Measurements from ENCODE around the gene TMEM132E.

The TMEM132E gene

DNA sequence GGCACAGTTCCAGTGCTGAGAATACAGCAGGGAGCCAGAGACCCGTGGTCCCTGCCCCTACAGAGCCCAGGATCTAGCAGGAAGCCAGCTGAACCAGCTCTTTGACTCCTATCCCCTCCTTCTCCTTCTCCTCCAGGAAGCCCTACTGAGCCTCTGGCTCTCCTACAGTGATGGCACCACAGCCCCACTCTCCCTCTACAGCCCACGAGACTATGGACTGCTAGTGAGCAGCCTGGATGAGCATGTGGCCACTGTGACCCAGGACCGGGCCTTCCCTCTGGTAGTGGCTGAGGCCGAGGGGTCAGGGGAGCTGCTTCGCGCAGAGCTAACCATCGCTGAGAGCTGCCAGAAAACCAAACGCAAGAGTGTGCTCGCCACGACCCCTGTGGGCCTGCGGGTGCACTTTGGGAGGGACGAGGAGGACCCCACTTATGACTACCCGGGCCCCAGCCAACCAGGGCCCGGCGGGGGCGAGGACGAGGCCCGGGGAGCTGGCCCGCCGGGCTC lies 57.7 kb downstream of the TMEM132E start:
- DNase-seq = no peak

DNA sequence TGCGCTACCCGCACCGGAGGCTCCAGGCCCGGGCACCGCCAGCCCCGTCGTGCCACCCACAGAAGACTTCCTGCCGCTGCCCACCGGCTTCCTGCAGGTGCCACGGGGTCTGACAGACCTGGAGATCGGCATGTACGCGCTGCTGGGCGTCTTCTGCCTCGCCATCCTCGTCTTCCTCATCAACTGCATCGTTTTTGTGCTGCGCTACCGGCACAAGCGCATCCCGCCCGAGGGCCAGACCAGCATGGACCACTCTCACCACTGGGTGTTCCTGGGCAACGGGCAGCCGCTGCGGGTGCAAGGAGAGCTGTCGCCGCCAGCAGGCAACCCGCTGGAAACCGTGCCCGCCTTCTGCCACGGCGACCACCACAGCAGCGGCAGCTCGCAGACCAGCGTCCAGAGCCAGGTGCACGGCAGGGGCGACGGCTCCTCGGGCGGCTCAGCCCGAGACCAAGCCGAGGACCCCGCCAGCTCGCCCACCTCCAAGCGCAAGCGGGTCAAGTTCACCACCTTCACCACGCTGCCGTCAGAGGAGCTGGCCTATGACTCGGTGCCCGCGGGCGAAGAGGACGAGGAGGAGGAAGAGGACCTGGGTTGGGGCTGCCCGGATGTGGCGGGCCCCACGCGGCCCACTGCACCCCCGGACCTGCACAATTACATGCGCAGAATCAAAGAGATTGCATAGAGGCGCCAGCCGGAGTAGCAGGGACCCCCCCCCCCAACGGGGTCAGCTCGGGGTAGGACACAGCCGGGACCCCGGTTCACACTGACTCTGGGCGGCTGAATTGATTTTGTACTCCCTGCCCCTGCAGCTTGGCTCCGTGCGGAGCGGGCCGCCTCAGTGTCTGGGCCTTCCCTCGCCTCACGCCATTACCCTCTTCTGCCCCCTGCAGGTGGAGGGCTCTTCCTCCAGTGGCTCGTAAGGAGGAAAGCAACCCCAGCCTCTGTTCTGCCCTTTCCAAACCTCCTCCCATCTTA lies 58.5 kb downstream of the TMEM132E start:
- DNase-seq = peak; percentile 90

DNA sequence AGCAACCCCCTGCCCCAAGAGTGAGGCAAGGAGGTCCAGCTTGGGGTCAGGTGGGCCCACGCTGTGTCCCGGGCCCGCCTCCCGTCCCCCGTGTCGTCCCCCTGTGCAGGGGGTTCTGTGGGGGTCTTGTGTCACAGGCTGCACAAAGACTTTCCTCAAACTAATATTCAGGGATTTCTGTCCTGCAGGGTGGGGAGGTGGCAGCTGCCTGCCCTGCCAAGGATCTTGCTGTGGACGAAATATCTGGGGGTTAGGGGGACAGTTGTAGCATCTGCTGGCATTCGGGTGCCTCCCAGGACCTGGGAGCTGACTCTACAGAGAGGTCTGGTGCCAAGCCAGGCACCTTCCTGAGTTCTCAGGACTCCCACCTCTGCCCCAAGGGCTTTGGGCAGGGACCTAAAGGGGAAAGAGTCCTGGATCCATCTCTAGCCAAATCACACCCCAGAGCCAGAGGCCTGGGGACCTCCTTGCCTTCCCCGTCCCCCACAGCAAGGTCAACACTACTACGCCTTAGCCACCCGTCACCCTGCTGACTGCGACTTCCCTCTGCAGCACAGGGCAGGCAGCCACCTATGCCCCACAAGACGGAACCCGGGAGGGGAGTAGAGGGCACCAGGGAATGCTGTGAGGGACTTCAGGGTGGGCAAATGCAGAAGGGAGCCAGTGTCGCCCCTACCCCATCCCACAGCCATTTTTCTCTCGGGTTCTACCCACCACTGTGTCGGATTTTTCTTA lies 59.3 kb downstream of the TMEM132E start:
- DNase-seq = no peak

DNA sequence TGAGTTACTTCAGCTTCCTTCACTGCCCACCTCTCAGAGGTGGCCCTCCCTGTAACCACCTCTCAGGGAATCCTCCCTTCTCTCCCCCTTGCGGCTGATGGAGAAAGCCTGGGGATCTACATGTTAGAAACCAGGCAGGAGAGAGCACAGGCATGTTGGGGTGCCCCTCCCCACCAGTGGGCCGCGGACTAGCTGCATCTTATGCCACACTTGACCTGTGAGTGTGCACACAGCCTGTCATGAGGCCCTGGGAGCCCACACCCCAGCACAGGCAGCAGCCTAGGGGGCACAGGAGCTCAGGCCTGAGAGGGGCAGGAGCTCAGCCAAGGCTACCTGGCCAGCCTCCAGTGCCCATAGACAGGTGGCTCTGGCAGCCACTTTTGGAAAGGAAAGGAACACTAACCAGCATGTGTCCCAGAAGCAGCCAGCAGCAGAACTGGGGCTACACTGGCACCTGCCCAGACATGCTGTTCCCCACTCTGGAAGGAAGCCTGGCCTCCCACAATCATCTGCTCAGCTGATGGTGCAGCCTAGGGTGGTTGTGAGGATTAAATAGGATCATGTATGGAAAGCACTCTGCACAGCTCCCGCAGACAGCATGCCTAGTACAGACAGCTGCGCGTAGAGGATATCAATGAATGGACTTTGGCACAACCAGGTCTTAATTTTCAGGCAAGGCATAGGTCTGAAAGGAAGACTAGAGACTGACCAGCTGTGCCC lies 60.5 kb downstream of the TMEM132E start:
- no peak for DNase-seq

DNA sequence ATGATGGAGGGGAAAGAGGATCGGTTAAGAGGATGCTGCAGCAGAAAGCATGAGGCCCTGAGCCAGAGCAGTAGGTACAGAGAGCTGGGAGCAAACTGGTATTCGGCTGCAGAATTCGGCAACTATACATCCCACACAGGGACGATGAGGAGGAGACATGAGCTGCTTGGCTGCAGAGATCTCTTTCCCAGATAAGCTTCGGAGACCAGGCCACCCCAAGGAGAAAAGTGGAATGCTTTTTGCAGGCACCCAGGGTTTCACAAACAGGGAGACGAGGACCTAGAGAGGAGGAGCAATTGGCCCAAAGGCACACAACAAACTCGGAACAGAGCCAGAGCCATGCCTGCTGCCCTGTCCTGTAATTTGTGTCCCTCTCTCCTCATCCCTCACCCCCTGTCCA lies 62.0 kb downstream of the TMEM132E start:
- no peak for DNase-seq

DNA sequence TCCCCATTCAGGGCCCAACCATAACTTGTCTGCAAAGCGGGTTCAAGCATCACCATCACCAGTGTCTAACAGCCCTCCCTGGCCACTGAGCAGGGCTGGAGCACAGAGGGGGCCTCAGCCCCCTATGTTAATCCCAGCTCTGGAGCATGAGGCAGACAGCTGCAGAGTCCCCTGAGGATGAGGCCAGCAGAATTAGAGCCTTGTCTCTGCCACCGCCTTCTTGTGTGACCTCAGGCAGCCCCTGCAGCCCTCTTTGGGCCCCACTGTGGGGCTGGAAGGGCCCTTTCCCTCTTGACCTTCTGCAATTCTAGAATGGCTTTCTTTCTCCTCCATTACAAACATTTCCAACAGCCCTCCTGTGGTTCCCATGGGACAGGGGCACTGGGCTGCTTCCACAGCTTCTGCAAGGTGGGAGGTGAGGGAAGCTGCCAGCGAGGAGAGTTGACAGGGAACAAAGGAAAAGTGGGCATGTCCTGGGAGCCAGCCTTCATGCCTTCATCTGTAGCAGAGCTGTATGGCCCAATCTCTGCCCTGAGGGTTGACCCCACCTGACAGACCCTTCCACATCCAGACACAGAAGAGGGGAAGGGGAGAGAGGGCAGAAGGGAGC lies 65.7 kb downstream of the TMEM132E start:
- DNase-seq = no peak

DNA sequence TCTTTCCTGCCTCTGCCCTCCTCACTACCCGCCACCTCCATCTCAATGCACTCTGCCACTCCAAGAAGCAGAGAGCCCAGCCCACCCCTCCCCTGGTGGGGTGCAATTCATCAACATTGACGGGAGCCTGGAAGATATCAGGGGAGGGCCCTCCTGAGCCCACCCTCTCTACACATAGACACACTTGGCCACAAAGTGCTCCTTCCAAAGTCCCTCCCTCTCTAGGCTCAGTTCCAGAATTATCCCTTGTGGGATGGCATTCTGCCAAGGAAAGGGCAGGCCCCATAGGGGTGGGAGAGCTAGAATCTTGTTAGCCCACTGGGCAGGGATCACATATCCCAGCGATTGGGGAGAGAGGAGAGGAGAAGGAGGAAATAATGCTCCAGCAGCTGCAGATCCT lies 66.2 kb downstream of the TMEM132E start:
- DNase-seq = no peak

DNA sequence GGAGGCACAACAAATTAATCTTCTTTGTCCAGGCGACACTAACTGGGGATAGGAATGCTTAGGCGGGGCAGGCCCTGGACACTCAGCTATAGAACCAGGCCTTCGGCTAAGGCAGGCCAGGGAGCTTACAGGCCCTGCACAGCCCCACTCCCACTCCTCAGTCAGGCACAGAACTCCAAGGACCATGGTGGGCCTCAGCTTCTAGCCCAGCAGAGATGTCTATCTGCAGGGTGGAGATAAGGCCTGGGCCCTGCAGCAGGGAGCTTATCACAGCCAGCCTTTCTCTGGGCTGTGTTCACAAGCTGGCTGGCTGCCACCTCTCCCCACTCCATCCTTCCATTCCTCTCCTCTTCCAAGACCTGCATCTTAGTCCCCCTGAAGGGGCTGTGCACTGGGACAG lies 68.1 kb downstream of the TMEM132E start:
- no peak for DNase-seq

DNA sequence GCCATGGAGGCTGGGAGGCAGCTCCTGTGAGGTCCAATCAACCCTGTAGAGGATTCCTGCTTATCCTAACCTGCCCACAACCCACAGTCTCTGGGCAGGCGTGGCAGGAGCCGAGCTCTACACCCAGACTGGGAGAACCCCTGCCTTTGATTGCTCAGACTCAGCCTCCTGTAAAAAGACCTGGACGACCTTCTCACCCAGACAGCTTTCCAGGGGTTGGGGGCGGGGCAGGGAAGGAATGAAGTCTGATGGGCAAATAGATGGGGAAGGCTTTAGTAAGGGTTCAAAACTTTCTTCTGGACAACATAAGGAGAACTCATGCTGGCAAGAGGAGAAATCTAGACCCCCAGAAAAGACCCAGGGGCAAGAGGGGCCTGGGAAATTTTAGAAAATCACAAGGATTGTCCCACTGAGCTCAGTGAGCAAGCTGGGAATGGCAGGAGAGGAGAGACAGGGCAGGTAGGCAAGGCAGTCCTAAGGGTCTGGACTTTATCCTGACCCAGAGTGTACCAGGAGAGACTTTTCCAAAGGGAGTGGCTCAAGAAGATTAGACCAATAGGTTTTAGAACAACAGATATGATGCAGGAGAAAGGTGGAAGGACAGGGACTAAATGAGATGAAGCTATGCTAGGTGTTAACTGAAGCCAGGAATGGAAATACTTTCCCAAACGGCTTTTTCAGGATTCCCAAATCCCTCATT lies 70.8 kb downstream of the TMEM132E start:
- DNase-seq = no peak

DNA sequence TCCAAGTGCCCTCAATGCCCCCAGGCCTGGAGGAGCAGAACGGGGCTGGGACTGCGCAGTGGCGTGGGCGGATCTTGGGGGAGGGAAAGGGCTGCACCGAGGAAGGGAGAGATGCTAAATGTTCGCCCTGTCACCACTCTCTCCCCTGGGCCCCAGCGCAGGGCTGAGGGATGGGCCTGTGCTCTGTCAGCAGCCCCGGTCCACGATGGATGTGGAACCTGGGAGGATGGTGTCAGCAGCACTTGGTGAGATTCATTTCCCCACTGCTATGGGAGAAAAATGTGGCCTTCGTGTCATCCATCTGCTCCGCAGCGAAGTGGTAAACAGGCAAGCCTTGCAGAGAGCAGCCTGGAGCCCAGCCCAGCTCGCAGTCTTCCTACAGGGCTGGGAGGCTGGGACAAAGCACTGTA lies 72.0 kb downstream of the TMEM132E start:
- no peak for DNase-seq

DNA sequence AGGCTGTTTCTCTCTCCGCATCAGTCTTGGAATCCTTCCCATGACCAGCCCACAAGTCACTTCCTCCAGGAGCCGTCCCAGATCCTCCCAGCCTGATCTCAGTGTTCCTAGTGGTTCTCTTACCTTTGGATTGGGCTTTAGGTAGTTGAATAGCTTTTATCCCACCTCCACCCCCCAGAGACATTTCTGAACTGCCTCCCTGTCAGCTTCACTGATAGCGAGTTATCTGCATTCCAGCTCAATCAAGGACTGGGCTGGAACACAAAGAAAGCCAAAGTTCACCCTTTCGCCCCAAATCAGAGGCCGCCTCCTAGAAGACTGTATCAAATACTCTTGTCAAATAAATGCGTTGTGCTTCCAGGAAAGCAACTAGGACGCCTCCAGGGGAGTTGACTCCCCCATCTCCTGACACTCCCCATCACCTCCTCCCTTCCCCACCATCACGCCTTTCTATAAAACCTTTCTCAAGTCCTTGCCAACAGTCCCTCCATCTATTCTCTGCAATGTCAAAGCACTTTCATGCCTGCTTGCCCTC lies 72.7 kb downstream of the TMEM132E start:
- no peak for DNase-seq

DNA sequence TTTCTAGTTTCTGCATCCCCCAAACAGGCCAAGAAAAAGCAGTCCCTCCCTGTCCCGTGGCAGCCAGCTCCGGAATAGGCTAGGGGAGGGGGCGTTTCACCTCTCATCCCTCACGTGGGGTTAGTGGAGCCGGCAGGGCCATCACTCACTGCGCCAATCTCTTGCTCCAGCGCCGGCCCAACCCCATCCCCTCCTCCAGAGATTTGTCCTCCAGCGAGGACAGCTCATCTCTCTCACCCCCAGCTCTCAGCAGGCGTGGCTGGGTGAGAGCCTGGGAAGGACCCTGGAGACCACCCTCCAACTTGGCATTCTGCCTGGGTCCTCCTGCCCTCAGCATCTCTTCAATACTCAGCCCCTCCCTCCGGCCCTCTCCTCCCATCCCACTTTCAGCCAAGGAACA lies 74.1 kb downstream of the TMEM132E start:
- no peak for DNase-seq

DNA sequence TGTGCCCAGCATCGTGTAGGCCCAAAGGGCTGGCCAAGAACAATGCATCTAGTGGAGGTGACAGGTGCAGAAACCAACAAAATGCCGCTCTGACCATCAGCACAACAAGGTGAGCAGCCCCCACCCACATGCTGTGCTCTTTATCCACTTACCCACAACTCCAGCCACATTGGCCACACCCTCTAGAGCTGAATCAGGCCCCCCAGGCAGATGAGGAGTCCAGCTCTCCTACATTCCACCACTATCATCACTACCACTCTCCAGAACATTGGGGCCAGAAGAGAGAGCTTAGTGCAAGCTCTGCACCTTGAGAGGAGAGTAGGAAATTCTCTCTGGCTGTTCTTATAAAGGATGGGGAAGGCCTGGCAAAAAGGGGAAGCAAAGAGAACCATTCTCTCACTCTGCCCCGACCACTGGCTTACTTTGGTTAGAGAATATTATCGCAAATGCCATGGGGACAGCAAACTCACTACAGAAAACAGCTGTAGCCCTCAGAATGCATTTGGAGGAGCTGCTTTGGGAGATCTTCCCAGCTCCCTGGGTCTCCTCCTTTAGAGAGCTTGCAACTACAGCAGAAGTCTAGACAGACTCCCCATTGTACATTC lies 75.0 kb downstream of the TMEM132E start:
- no peak for DNase-seq

DNA sequence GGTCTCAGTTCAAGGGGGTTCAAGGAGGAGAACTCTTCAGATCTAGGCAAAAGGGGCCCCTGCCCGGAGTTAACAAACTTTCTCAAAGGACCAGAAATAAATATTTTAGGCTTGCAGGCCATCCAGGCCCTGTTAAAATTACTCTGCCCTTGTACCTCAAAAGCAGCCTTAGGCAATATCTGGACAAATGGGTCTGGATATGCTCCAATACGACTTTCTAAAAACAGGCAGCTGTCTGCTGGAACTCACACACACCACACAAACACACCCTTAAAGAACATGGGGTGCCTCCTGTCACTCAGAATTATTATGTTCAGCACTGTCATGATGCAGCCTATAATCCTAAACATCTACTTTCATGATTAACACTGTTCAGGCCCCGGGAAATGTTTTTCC lies 75.5 kb downstream of the TMEM132E start:
- no peak for DNase-seq

DNA sequence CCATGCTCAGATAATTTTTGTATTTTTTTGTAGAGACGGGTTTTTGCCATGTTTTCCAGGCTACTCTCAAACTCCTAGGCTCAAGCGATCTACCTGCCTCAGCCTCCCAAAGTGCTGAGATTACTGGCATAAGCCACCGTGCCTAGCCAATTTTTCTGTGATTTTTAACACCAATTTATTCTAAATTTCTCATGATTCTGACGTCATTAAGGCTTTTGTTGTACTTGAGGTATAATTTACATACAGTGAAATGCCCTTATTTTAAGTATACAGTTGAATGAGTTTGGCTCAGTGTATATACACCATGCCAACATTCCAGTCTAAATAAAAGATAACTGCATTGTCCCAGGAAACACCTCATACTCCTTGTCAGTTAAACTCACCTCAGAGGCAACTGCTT lies 77.4 kb downstream of the TMEM132E start:
- DNase-seq = no peak

DNA sequence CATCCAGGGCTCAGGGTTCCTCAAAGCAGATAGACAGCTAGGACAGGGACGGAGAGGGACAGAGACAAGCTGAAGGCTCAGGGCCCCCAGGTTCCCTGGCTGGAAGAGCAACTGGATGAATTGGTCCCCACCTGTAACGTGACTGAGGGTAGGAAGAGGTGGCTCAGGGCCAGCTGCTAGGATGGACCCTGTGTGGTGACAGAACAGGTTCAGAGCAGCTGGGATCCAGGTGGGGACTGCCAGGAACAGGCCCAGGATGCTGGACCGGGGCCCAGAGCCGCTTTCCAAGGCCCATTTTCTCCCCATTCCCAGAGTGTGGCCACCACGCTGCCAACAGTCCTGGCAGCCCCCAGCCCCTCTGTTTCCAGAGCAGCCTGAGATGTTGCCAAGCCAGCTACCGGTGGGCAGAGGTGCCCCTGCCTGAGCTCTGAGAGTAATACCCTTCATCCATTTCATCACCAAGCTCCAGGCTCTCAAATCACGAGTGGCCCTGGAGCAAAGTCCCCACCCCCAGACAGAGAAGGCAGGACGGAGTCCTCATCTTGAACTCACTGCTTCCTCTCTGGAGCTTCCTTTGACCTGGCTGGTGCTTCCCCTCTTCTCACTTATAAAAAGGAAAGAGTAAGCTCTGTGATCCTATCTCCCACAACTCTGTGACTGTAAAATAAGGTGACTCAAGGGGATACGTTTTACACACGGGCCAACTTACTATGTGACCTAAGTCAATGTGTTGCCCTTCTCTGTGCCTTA lies 79.6 kb downstream of the TMEM132E start:
- no peak for DNase-seq

DNA sequence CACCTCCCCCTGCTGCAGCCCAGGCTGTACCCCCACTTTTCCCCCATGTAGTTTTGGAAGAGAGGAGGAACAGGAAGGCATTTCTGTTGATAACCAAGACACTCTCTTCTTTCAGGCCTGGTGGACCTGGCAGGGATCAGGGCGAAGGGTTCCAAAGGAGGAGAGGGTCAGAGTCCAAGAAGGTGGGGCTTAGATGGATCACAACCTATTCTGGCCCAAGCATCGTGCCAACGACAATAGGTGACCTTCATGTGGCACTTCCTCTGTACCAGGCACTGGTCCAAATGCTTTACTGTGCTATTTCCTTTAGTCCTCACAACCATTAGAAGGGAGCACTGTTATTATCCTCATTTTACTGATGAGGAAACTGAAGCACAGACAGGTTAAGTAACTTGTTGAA lies 84.3 kb downstream of the TMEM132E start:
- no peak for DNase-seq

DNA sequence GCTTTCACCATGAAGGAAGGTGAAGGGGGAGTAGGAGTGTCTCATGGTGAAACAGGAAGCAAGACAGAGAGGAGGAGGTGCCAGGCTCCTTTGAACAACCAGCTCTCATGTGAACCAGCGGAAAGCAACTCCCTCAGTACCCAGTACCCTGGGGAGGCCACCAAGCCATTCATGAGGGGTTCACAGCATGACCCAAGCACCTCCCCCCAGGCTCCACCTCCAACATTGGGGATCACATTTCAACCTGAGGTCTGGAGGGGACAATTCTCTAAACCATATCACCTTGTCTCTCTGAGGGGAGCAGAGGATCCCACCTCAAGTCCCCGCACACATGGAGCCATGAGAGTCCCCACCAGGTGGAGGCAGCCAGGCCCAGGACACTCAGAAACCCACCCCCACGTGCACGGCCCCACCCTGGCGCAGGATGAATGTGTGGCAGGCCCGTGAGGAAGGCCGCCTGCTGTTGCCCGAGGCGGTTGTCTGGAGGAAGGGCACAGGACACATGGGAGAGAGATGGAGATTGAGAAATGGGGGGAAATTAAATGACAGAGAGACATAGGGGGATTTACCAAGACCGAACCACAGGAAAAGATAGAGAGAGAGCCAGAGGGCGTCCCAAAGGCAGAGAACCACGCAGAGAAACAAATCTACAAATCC lies 85.9 kb downstream of the TMEM132E start:
- peak; percentile 10 for DNase-seq

DNA sequence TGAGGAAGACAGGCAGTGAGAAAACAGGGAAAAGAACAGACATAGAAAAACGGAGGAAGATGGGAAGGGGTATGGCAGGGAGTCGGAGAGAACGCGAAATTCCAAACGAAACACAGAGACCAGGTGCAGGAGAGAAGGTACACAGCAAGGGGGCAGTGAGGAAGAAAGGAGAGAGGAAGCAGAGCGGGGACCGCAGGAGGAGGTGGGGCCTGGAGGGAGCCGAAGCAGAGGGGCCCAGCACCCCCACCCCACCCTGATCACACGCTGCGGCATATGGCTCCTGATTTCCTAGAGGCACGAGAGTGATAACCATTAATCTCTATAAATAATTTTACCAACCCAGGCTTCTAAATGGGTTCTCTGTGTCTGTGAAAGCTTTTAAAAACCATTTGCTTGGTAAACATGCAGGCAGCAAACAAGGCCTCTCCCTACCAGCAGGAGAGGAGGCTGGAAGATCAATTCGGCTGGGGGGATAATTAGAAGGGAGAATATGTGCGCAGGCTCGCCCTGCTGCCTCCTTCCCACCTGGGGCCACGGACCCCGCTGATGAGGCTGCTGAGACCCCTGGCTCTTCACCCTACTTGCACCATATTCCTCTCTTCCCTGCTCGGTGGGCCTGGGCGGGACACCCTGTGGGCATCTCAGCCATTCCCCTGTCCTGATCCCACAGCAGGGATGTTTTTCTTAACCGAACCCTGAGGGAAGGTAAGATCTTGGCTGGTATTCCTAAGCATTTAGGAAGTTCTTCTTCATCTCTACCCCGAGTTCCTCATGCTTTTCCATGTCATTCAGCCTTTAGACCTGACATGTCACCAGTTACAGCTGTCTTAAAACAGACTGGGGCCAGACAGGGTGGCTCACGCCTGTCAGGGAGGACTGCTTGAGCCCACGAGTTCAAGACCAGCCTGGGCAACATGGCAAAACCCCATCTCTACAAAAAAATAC lies 86.7 kb downstream of the TMEM132E start:
- DNase-seq = no peak
